GM23248 (cell line): Measurements from ENCODE around the gene ZSWIM5. TPM values are rescaled to one million over a fixed set of nuclear protein-coding genes. Genes with fewer than 3 reads are reported as not detected.
"Not testable (repeated sequence)": the region's sequence is repeated elsewhere in the genome, so short reads cannot be mapped to it uniquely, and the experiment has no call there.

Source experiments
- DNase-seq: peaks from one replicate; pipeline ENCODE4 v3.0.0-alpha.2; 2015
- H2AFZ ChIP-seq: fragments of 200-600 bp; sonication (generic); 2 replicates; pipeline ENCODE4 v1.6.1; 2016; ENCODE audit warnings: antibody characterized with exemption
- H3F3A ChIP-seq: fragments of 200-600 bp; sonication (generic); 2 replicates; pipeline ENCODE4 v1.6.1; 2016; ENCODE audit warnings: mild to moderate bottlenecking, antibody characterized with exemption, mixed run types; ENCODE audit not compliant: insufficient read depth
- H3K27ac ChIP-seq: fragments of 200-600 bp; sonication (generic); 2 replicates; pipeline ENCODE4 v1.5.1; 2016; ENCODE audit warnings: mild to moderate bottlenecking
- H3K27me3 ChIP-seq: fragments of 200-600 bp; sonication (generic); replicated peaks from 2 replicates; pipeline ENCODE4 v1.6.1; 2016; ENCODE audit warnings: mild to moderate bottlenecking; ENCODE audit not compliant: insufficient read depth
- H3K36me3 ChIP-seq: fragments of 200-600 bp; sonication (generic); 2 replicates; pipeline ENCODE4 v1.6.1; 2016; ENCODE audit warnings: low read depth, mild to moderate bottlenecking
- H3K4me1 ChIP-seq: fragments of 200-600 bp; sonication (generic); 2 replicates; pipeline ENCODE4 v1.6.1; 2016; ENCODE audit warnings: mild to moderate bottlenecking; ENCODE audit not compliant: insufficient read depth
- H3K4me2 ChIP-seq: fragments of 200-600 bp; sonication (generic); one replicate; pipeline ENCODE4 v1.6.1; 2016; ENCODE audit warnings: mild to moderate bottlenecking; ENCODE audit not compliant: unreplicated experiment
- H3K4me3 ChIP-seq: fragments of 200-600 bp; sonication (generic); 2 replicates; pipeline ENCODE4 v1.5.1; 2016; ENCODE audit warnings: mild to moderate bottlenecking
- H3K79me2 ChIP-seq: fragments of 200-600 bp; sonication (generic); 2 replicates; pipeline ENCODE4 v1.6.1; 2016; ENCODE audit warnings: mild to moderate bottlenecking; ENCODE audit not compliant: insufficient read depth
- H3K9ac ChIP-seq: fragments of 200-600 bp; sonication (generic); 2 replicates; pipeline ENCODE4 v1.6.1; 2016; ENCODE audit warnings: mild to moderate bottlenecking
- H3K9me2 ChIP-seq: fragments of 200-600 bp; sonication (generic); 2 replicates; pipeline ENCODE4 v1.6.1; 2016; ENCODE audit warnings: mixed run types, mild to moderate bottlenecking, moderate library complexity; ENCODE audit not compliant: insufficient read depth
- H3K9me3 ChIP-seq: fragments of 200-600 bp; sonication (generic); one replicate; pipeline ENCODE4 v1.6.1; 2017; ENCODE audit warnings: low read depth
- H4K20me1 ChIP-seq: fragments of 200-600 bp; sonication (generic); 2 replicates; pipeline ENCODE4 v1.6.0; 2016; ENCODE audit not compliant: insufficient read depth
- EZH2 ChIP-seq: fragments of 200-600 bp; sonication (generic); IDR thresholded peaks from 2 replicates; pipeline ENCODE4 v1.6.1; 2018; ENCODE audit warnings: antibody characterized with exemption, mild to moderate bottlenecking; ENCODE audit not compliant: insufficient read depth, poor library complexity, severe bottlenecking
- EZH2phosphoT487 ChIP-seq: fragments of 200-600 bp; sonication (generic); IDR thresholded peaks from 2 replicates; pipeline ENCODE4 v1.6.1; 2018; ENCODE audit warnings: antibody characterized with exemption, moderate library complexity, mild to moderate bottlenecking, low read depth; ENCODE audit not compliant: insufficient read depth
- WGBS, 2 experiments: methylation state at CpG; one replicate each; pipeline ENCODE4 v1.1.6; 2015 to 2017; ENCODE audit warnings: low lambda C conversion rate in 2 of 2, low coverage in 1 of 2; ENCODE audit errors: missing lambda C conversion rate in 2 of 2; 5-methylcytosine and 5-hydroxymethylcytosine counted together
- in situ Hi-C: fragments of 300-500 bp; cut with MboI; formaldehyde crosslinking; loops from 2 replicates; pipeline ENCODE4 v1.15.0; 2020
- polyA plus RNA-seq: library from polyadenylated mRNA; unstranded; fragments of >200 nt; fragmentation: Nextera tagmentation; extraction: Ambion mirVana; gene quantifications from 2 replicates; pipeline ENCODE4 v1.2.1, GENCODE V29; 2016
- total RNA-seq: library from RNA; depleted of rRNA; stranded (reverse); fragments of >200 nt; shearing (Covaris generic); gene quantifications from 2 replicates; pipeline ENCODE4 v1.2.3, GENCODE V29; 2014

The ZSWIM5 gene
- total and polyA plus RNA-seq, 2 experiments from 2014 or later = 0.06 to 0.54 TPM

- Histone ChIP-seq H2AFZ (no peak overlapping the region), H3K4me2 (no peak overlapping the region), H3K4me1 (no peaks in the 10 kb centered on the region; the same call in 1 of the 2 replicates), H3K4me3 (no peak overlapping the region), H3K79me2 (peaks cover 14% of the 10 kb centered on the region), H3F3A (no peaks in the 10 kb centered on the region), H3K9me3 (no peaks in the 10 kb centered on the region), H3K27ac (no peak overlapping the region), H3K9me2 (no peaks in the 10 kb centered on the region), H4K20me1 (no peaks in the 10 kb centered on the region), H3K9ac (no peak overlapping the region), H3K36me3 (no peaks in the 10 kb centered on the region; the same call in 1 of the 2 replicates), H3K27me3 (no peaks in the 10 kb centered on the region)
- WGBS, 2 experiments = 85 to 86% methylated on average over 6 of the region's 6 CpGs
- DNase-seq = no peak
- TF ChIP-seq EZH2 (no peak), EZH2phosphoT487 (no peak)
- in situ Hi-C loops = loop anchor here (10.0 kb wide), 1 partner anchor 171 kb away; no protein-coding TSS in a partner anchor
Observed at GRCh38 chr1:45005761-45006160, 200.6 kb downstream of the ZSWIM5 start.

- Histone ChIP-seq H3K9me2 (no peaks in the 10 kb centered on the region), H3K27ac (no peak overlapping the region), H3F3A (no peaks in the 10 kb centered on the region; the same call in 1 of the 2 replicates), H3K36me3 (no peaks in the 10 kb centered on the region; the same call in 1 of the 2 replicates), H3K9me3 (no peaks in the 10 kb centered on the region), H3K4me2 (no peak overlapping the region), H3K9ac (no peak overlapping the region), H3K4me3 (no peak overlapping the region), H3K27me3 (no peaks in the 10 kb centered on the region), H2AFZ (no peak overlapping the region), H4K20me1 (no peaks in the 10 kb centered on the region), H3K4me1 (no peaks in the 10 kb centered on the region), H3K79me2 (peaks cover under 1% of the 10 kb centered on the region)
- no peak for DNase-seq
- in situ Hi-C loops = loop anchor here (10.0 kb wide), 1 partner anchor 170 kb away; no protein-coding TSS in a partner anchor
- 94% methylated on average over 7 of the region's 7 CpGs for WGBS, 2 experiments
- TF ChIP-seq EZH2phosphoT487 = no peak
Observed at GRCh38 chr1:45004281-45004920, 202.0 kb downstream of the ZSWIM5 start.

- H4K20me1 ChIP-seq = no peaks in the 10 kb centered on the region
- no peaks in the 10 kb centered on the region for H3K79me2 ChIP-seq
- H3K36me3 ChIP-seq = no peaks in the 10 kb centered on the region; the same call in 1 of the 2 replicates
- no peaks in the 10 kb centered on the region; the same call in 1 of the 2 replicates for H3F3A ChIP-seq
- H3K4me3 ChIP-seq = no peak overlapping the region
- TF ChIP-seq EZH2 (no peak), EZH2phosphoT487 (no peak)
- no peaks in the 10 kb centered on the region for H3K9me3 ChIP-seq
- DNase-seq = no peak
- H3K27me3 ChIP-seq = no peaks in the 10 kb centered on the region
- H3K4me1 ChIP-seq = no peaks in the 10 kb centered on the region
- no peaks in the 10 kb centered on the region for H3K9me2 ChIP-seq
- H3K9ac ChIP-seq = no peak overlapping the region
- H2AFZ ChIP-seq = no peak overlapping the region
- no peak overlapping the region for H3K4me2 ChIP-seq
- H3K27ac ChIP-seq = no peak overlapping the region
- in situ Hi-C loops = loop anchor here (10.0 kb wide), 1 partner anchor 169 kb away; no protein-coding TSS in a partner anchor
- 91% methylated on average over 14 of the region's 14 CpGs for WGBS, 2 experiments
Observed at GRCh38 chr1:45003741-45004140, 202.7 kb downstream of the ZSWIM5 start.

GRCh38 chr1:45002650-45003645, 203.5 kb downstream of the ZSWIM5 start:
- in situ Hi-C loops = loop anchor here (10.0 kb wide), 1 partner anchor 168 kb away; no protein-coding TSS in a partner anchor
- Histone ChIP-seq H3K4me3 (no peak overlapping the region), H3K9me2 (no peaks in the 10 kb centered on the region), H3F3A (no peaks in the 10 kb centered on the region; the same call in 1 of the 2 replicates), H3K36me3 (no peaks in the 10 kb centered on the region; the same call in 1 of the 2 replicates), H3K9ac (no peak overlapping the region), H3K9me3 (no peaks in the 10 kb centered on the region), H4K20me1 (no peaks in the 10 kb centered on the region), H3K4me2 (no peak overlapping the region), H3K4me1 (no peaks in the 10 kb centered on the region), H2AFZ (no peak overlapping the region), H3K27ac (no peak overlapping the region), H3K79me2 (no peaks in the 10 kb centered on the region), H3K27me3 (no peaks in the 10 kb centered on the region)
- TF ChIP-seq EZH2 (no peak), EZH2phosphoT487 (no peak)
- no peak for DNase-seq
- WGBS, 2 experiments = 90 to 91% methylated on average over 17 of the region's 17 CpGs

- not testable (repeated sequence) for DNase-seq, H3K9ac ChIP-seq, H2AFZ ChIP-seq, H3K36me3 ChIP-seq, H3K4me2 ChIP-seq, H3K27me3 ChIP-seq, H3K4me3 ChIP-seq, H3K9me3 ChIP-seq, H3K79me2 ChIP-seq, H4K20me1 ChIP-seq, H3K9me2 ChIP-seq, H3F3A ChIP-seq, H3K4me1 ChIP-seq, H3K27ac ChIP-seq
- 75 to 77% methylated on average over 8 of the region's 8 CpGs for WGBS, 2 experiments
- in situ Hi-C loops = loop anchor here (10.0 kb wide), 1 partner anchor 167 kb away; no protein-coding TSS in a partner anchor
Observed at GRCh38 chr1:45001576-45001975, 204.8 kb downstream of the ZSWIM5 start.
